ENCODE data around the gene BTBD9. TPM values are rescaled to one million over a fixed set of nuclear protein-coding genes. Genes with fewer than 3 reads are reported as not detected.
A peak's percentile ranks its signal among the peaks of the same experiment; 100 is the strongest.

BTBD9 gene
- total RNA-seq, 1 donor from 2014 or later = 18.1 TPM

DNA sequence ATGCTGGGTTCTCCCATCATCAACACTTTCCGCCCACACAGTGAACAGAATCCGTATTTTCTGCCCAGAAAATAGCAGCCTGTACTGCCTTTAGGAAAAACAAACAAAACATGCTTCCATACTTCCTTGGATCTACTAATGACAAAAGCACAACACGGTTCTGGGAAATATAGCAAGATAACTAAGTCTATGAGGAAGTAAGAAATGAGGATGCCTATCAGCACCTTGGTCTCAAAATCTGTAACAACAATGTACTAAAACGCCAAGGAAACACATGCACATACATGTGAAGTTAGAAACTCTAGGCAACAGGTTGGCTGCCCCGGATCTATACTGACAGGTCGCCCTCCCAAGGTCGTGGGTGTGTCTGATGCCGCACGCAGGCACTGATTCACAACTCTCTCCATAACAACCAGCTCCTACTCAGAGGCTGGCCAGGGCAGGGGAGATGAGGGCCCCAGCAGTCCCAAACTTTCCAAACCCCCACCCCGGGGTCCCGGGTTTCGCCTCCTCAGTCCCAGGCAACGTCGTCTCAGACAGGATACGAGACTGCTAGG is 710 bp downstream of the BTBD9 start:
- peak overlapping the region; percentile 94 for H3K27ac Mint-ChIP-seq (ENCODE audit: unreplicated experiment)
- H3K27me3 Mint-ChIP-seq (ENCODE audit: unreplicated experiment) = no peaks in the 10 kb centered on the region
- no peaks in the 10 kb centered on the region for H3K9me3 Mint-ChIP-seq (ENCODE audit: unreplicated experiment)
- no peak for TF ChIP-seq CTCF (IDR thresholded peaks at IDR 0.05)
- peak overlapping the region; percentile 89 for H3K4me3 Mint-ChIP-seq (ENCODE audit: unreplicated experiment)
- H3K4me1 Mint-ChIP-seq (ENCODE audit: unreplicated experiment) = peaks cover 20% of the 10 kb centered on the region
- peak; percentile 85 for DNase-seq (ENCODE audit: extremely low spot score, unreplicated experiment)
- no peaks in the 10 kb centered on the region for H3K36me3 Mint-ChIP-seq (ENCODE audit: unreplicated experiment)

DNA sequence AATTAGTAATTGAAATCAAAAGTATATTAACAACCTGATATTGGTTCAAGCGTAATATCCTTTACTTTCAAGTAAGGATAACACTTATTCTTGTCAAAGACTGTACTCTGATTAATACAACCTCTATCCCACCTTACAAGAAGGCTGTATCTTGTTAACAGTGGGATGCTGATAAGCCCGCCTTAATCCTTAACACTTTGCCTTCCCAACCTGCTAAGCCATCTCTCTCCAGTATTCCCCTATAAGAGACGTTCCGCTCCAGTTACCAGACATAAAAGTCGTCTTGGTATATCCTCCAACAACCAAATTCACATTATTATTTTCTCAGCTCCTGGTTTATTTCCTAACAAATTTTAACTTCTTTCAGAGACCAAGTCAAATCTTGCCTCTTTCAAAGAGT is 2.0 kb downstream of the BTBD9 start:
- DNase-seq (ENCODE audit: extremely low spot score, unreplicated experiment) = no peak
- Mint-ChIP-seq H3K27ac (ENCODE audit: unreplicated experiment) (no peak overlapping the region), H3K4me3 (ENCODE audit: unreplicated experiment) (no peak overlapping the region), H3K36me3 (ENCODE audit: unreplicated experiment) (no peaks in the 10 kb centered on the region), H3K4me1 (ENCODE audit: unreplicated experiment) (peaks cover 20% of the 10 kb centered on the region), H3K9me3 (ENCODE audit: unreplicated experiment) (no peaks in the 10 kb centered on the region), H3K27me3 (ENCODE audit: unreplicated experiment) (no peaks in the 10 kb centered on the region)
- TF ChIP-seq CTCF (IDR thresholded peaks at IDR 0.05) = no peak

DNA sequence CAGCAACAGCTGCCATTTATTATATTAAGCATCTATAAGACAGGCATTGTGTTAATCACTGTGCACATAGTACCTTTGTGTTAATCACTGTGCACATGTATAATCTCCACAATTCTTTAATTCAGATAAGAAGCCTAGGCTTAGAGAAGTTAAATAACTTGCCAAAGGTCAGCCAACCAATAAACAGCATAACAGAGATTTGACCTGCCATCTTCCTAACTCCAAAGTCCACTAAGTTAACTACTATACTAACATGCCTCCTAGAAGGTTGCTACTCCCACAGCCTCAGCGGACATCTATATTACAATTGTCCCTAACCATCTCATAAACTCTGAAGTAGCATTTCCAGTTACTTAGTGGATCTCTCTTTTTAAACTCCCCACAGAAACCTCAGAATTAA is 3.7 kb downstream of the BTBD9 start:
- Mint-ChIP-seq H3K4me3 (ENCODE audit: unreplicated experiment) (no peak overlapping the region), H3K36me3 (ENCODE audit: unreplicated experiment) (no peaks in the 10 kb centered on the region), H3K27me3 (ENCODE audit: unreplicated experiment) (no peaks in the 10 kb centered on the region), H3K4me1 (ENCODE audit: unreplicated experiment) (peaks cover 20% of the 10 kb centered on the region), H3K9me3 (ENCODE audit: unreplicated experiment) (peaks cover 4% of the 10 kb centered on the region), H3K27ac (ENCODE audit: unreplicated experiment) (no peak overlapping the region)
- TF ChIP-seq CTCF (IDR thresholded peaks at IDR 0.05) = no peak
- no peak for DNase-seq (ENCODE audit: extremely low spot score, unreplicated experiment)

DNA sequence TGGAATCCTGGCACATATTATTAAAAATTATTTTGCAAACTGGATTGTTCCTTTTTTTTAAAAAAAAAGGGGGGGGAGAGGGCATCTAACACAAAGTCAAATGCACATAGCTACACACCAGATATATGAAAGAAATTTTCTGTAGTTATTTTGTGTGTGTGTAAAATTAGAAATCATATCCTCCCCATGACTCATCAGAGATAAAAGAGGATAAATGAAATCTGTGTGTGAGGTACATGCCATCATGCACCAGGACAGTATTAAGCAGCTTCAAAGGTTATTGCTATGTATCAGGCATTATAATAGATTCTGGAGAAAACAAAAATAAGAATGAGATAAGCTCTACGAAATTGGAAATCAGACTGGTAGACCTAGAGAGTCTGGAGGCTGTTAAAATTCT is 5.2 kb downstream of the BTBD9 start:
- no peak overlapping the region for H3K27ac Mint-ChIP-seq (ENCODE audit: unreplicated experiment)
- peaks cover 10% of the 10 kb centered on the region for H3K4me1 Mint-ChIP-seq (ENCODE audit: unreplicated experiment)
- H3K36me3 Mint-ChIP-seq (ENCODE audit: unreplicated experiment) = no peaks in the 10 kb centered on the region
- peaks cover 4% of the 10 kb centered on the region for H3K9me3 Mint-ChIP-seq (ENCODE audit: unreplicated experiment)
- H3K27me3 Mint-ChIP-seq (ENCODE audit: unreplicated experiment) = no peaks in the 10 kb centered on the region
- TF ChIP-seq CTCF (IDR thresholded peaks at IDR 0.05) = no peak
- DNase-seq (ENCODE audit: extremely low spot score, unreplicated experiment) = no peak
- no peak overlapping the region for H3K4me3 Mint-ChIP-seq (ENCODE audit: unreplicated experiment)

DNA sequence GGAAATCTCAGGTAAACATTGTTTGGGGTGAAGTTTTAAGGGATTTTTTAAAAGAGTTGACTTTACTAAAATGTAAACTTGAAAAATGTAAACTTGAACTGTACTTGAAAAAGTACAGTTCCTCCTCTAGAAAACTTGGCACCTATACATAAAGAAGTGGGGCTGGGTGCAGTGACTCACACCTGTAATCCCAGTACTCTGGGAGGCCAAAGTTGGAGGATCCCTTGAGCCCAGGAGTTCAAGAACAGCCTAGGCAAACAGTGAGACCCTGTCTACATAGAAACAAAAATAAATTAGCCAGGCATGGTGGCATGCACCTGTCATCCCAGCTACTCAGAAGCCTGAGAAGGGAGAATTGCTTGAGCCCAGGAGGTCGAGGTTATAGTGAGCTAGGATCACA is 7.2 kb downstream of the BTBD9 start:
- no peaks in the 10 kb centered on the region for H3K36me3 Mint-ChIP-seq (ENCODE audit: unreplicated experiment)
- no peaks in the 10 kb centered on the region for H3K4me1 Mint-ChIP-seq (ENCODE audit: unreplicated experiment)
- no peak for TF ChIP-seq CTCF (IDR thresholded peaks at IDR 0.05)
- no peak overlapping the region for H3K27ac Mint-ChIP-seq (ENCODE audit: unreplicated experiment)
- no peak overlapping the region for H3K4me3 Mint-ChIP-seq (ENCODE audit: unreplicated experiment)
- no peaks in the 10 kb centered on the region for H3K27me3 Mint-ChIP-seq (ENCODE audit: unreplicated experiment)
- no peak for DNase-seq (ENCODE audit: extremely low spot score, unreplicated experiment)
- peaks cover 4% of the 10 kb centered on the region for H3K9me3 Mint-ChIP-seq (ENCODE audit: unreplicated experiment)

Measured in osteocyte (in vitro differentiated cells).